GM06990 (cell line): ENCODE results near the gene CLTB.

Experiments
- DNase-seq: peaks from one replicate; pipeline ENCODE4 v3.0.0-alpha.2; 2011; ENCODE audit not compliant: insufficient read length; ENCODE audit errors: extremely low read depth
- H3K27me3 ChIP-seq: replicated peaks from 2 replicates; pipeline ENCODE4 v1.6.0; 2011; ENCODE audit warnings: low read length; ENCODE audit not compliant: control insufficient read depth, insufficient read depth
- H3K36me3 ChIP-seq: 2 replicates; pipeline ENCODE4 v1.5.1; 2011; ENCODE audit warnings: low read length; ENCODE audit not compliant: control insufficient read depth, insufficient read depth
- H3K4me3 ChIP-seq: replicated peaks from 2 replicates; pipeline ENCODE4 v1.5.1; 2011; ENCODE audit warnings: low read depth, mild to moderate bottlenecking, control low read depth, low read length
- TF ChIP-seq, protein P1 (sequence below): IDR thresholded peaks from 2 replicates; pipeline ENCODE4 v1.5.1; 2011; ENCODE audit warnings: low read length, control low read depth, mild to moderate bottlenecking, inconsistent platforms; ENCODE audit not compliant: insufficient read depth, poor library complexity, severe bottlenecking

CLTB gene

GRCh38 chr5:176432707-176433106 is 16.4 kb upstream of the CLTB start:
- H3K36me3 ChIP-seq, result no peaks in the 10 kb centered on the region
- H3K4me3 ChIP-seq, result no peak overlapping the region
- H3K27me3 ChIP-seq, result no peaks in the 10 kb centered on the region
- DNase-seq, result no peak
- TF ChIP-seq, protein P1, sequence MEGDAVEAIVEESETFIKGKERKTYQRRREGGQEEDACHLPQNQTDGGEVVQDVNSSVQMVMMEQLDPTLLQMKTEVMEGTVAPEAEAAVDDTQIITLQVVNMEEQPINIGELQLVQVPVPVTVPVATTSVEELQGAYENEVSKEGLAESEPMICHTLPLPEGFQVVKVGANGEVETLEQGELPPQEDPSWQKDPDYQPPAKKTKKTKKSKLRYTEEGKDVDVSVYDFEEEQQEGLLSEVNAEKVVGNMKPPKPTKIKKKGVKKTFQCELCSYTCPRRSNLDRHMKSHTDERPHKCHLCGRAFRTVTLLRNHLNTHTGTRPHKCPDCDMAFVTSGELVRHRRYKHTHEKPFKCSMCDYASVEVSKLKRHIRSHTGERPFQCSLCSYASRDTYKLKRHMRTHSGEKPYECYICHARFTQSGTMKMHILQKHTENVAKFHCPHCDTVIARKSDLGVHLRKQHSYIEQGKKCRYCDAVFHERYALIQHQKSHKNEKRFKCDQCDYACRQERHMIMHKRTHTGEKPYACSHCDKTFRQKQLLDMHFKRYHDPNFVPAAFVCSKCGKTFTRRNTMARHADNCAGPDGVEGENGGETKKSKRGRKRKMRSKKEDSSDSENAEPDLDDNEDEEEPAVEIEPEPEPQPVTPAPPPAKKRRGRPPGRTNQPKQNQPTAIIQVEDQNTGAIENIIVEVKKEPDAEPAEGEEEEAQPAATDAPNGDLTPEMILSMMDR, result no peak

DNA sequence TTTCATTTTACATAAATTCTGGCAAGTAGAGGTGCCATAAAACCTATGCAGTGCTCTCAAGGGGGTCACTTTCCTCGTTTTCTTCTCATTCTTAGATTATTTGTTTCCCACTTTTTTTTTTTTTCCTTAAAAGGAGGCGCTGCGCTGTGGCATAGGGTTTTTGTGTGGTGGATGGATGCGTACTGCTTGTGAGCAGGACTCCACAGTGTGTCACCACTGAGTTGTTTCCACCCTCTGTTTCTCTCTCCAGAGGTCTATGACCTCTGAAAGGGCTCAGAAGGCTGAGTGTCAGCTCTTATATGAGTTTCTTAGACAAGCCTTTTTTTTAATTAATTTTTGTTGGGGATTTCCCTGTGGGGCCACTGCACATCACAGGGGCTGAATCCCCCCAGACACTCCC is 13.6 kb upstream of the CLTB start:
- TF ChIP-seq, protein P1, result no peak
- H3K4me3 ChIP-seq, result no peak overlapping the region
- no peaks in the 10 kb centered on the region for H3K27me3 ChIP-seq
- no peaks in the 10 kb centered on the region for H3K36me3 ChIP-seq
- no peak for DNase-seq

DNA sequence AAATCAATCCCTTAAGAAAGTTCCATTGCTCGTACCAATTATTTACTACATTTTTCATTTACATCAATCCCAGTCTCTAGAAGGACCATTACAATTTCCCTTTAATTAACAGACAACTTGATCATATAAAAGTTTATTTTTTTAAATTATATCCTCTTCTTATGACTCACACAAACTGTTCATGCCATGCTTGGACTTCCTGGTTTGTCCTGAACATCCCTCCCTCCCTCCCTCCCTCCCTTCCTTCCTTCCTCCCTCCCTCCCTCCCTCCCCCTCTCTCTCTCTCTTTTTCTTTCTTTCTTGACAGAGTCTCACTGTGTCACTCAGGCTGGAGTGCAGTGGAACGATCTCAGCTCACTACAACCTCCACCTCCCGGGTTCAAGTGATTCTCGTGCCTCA is 11.6 kb upstream of the CLTB start:
- TF ChIP-seq, protein P1, result no peak
- H3K36me3 ChIP-seq, result no peaks in the 10 kb centered on the region

GRCh38 chr5:176426876-176427275 is 10.5 kb upstream of the CLTB start:
- DNase-seq, result no peak
- TF ChIP-seq, protein P1, result no peak
- Histone ChIP-seq H3K4me3 (no peak overlapping the region), H3K27me3 (no peaks in the 10 kb centered on the region), H3K36me3 (no peaks in the 10 kb centered on the region)

More for the DNA sequence above, 11.6 kb upstream of the CLTB start:
- no peak for DNase-seq
- Histone ChIP-seq H3K27me3 (no peaks in the 10 kb centered on the region), H3K4me3 (no peak overlapping the region)

GRCh38 chr5:176425791-176426190 is 9.5 kb upstream of the CLTB start:
- Histone ChIP-seq H3K27me3 (no peaks in the 10 kb centered on the region), H3K4me3 (no peak overlapping the region), H3K36me3 (no peaks in the 10 kb centered on the region)
- TF ChIP-seq, protein P1, result no peak
- no peak for DNase-seq

DNA sequence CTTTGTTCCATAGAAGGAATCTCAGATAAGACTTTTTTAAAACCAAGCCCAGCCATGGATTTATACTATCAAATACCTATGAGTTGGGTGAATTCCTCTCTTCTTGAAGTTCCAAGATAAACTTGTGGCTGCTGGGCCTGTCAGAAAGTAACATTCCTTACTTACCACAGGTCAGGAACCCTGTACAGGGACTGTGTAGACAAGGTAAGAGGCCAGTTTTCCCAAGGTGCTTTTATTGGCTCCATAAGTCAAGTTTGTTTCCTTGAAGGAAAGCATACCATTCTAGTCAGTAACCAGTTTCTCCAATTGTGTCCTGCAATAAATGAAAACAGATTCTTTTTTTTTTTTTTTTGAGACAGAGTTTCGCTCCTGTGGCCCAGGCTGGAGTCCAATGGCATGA is 8.8 kb upstream of the CLTB start:
- Histone ChIP-seq H3K4me3 (no peak overlapping the region), H3K27me3 (no peaks in the 10 kb centered on the region), H3K36me3 (no peaks in the 10 kb centered on the region)
- TF ChIP-seq, protein P1, result no peak
- no peak for DNase-seq
